Muscle of leg (tissue), 11 donors: ENCODE measurements around the gene PSMB5. TPM values are rescaled to one million over a fixed set of nuclear protein-coding genes. Genes with fewer than 3 reads are reported as not detected.

Source experiments
- DNase-seq: peaks from one replicate; pipeline ENCODE4 v3.0.0; 2013
- H3K27ac ChIP-seq: one replicate; pipeline ENCODE4 v1.5.1; 2013; ENCODE audit warnings: mild to moderate bottlenecking, low read length, control low read depth
- H3K27me3 ChIP-seq: one replicate; pipeline ENCODE4 v1.6.1; 2013; ENCODE audit warnings: low read length; ENCODE audit not compliant: control insufficient read depth, insufficient read depth
- H3K36me3 ChIP-seq: one replicate; pipeline ENCODE4 v1.6.1; 2013; ENCODE audit warnings: low read length; ENCODE audit not compliant: control insufficient read depth, insufficient read depth
- H3K4me1 ChIP-seq: one replicate; pipeline ENCODE4 v1.6.1; 2013; ENCODE audit warnings: low read length; ENCODE audit not compliant: control insufficient read depth, insufficient read depth
- H3K4me3 ChIP-seq: one replicate; pipeline ENCODE4 v1.5.1; 2013; ENCODE audit warnings: low read length, control low read depth
- H3K9me3 ChIP-seq: replicated peaks from 2 replicates; pipeline ENCODE4 v1.6.1; 2013; ENCODE audit warnings: low read depth, low read length; ENCODE audit not compliant: control insufficient read depth
- WGBS: methylation state at CpG from one replicate; pipeline ENCODE4 v1.1.5; 2013; ENCODE audit warnings: missing lambda C conversion rate; ENCODE audit not compliant: insufficient coverage; 5-methylcytosine and 5-hydroxymethylcytosine counted together
- polyA plus RNA-seq, 8 donors: library from polyadenylated mRNA; unstranded; fragments of 120-200 nt; gene quantifications; one replicate each; pipeline versions ENCODE4 v1.2.1 to v1.2.3, GENCODE V29; 2013; ENCODE audit warnings: inconsistent platforms in 1 of 8, low replicate concordance in 1 of 8; ENCODE audit not compliant: insufficient read length in 8 of 8, insufficient read depth in 1 of 8
- total RNA-seq: library from RNA; stranded (reverse); fragments of 120-200 nt; gene quantifications from one replicate; pipeline ENCODE4 v1.2.4, GENCODE V29; 2013

PSMB5 gene
- total and polyA plus RNA-seq, 9 donors: 154 to 278 (median 249) TPM

- H3K27me3 ChIP-seq: no peaks in the 10 kb centered on the region
- H3K9me3 ChIP-seq: no peaks in the 10 kb centered on the region
- DNase-seq: peak; percentile 96
- peak overlapping the region; percentile 90 for H3K27ac ChIP-seq
- H3K36me3 ChIP-seq: peaks cover 57% of the 10 kb centered on the region
- H3K4me3 ChIP-seq: peak overlapping the region; percentile 74
- WGBS: 1% methylated on average over 10 of the region's 14 CpGs
- peaks cover 26% of the 10 kb centered on the region for H3K4me1 ChIP-seq
Observed at GRCh38 chr14:23071244-23071920, 36.7 kb upstream of the PSMB5 start.

DNA sequence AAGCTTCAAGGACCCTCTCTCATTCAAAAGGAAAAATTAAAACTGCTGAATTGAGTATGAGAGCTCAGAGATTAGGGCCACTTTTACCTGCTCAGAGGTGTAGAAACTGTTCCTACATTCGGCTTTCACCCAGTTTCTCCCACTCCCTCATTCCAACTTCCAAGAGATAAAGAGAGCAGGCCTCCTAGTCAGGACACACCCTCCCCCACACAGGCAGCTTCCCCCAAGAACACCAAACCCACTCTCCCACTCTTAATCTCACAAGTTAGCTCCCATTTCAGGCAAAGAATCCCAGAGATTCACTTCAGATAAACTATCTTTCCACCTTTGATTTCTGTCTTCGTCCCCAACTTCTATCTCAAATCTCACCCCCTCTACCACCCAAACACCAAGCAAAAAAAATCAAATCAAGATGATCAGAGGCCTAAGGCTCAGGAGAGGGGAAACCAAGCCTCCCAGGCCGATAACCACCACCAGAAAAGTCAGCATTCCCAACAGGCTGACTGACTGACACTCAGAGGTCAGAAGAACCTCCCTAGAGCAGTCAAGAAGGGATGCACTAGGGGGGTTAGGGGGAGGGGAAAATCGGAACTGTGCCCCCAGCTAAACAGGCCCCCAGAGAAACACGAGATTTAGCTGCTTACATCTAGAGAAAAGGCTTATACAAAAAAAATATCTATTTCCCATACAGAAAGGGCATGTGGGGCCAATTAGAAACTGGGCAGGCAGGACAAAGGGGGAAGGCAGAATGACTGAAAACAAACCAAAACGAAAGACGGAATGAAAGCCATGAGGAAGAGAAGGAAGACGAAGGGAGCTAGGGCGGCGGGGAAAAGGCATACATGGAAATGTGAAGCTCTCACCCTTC is 35.8 kb upstream of the PSMB5 start:
- Histone ChIP-seq H3K27me3 (no peaks in the 10 kb centered on the region), H3K27ac (peak overlapping the region; percentile 90), H3K9me3 (no peaks in the 10 kb centered on the region), H3K4me3 (peak overlapping the region; percentile 74), H3K36me3 (peaks cover 58% of the 10 kb centered on the region), H3K4me1 (peaks cover 26% of the 10 kb centered on the region)
- 15% methylated on average over 4 of the region's 10 CpGs for WGBS
- no peak for DNase-seq

- Histone ChIP-seq H3K27me3 (no peaks in the 10 kb centered on the region), H3K4me1 (peaks cover 26% of the 10 kb centered on the region), H3K9me3 (no peaks in the 10 kb centered on the region), H3K4me3 (no peak overlapping the region), H3K36me3 (peaks cover 60% of the 10 kb centered on the region), H3K27ac (peak overlapping the region; percentile 6)
- WGBS: 90% methylated on average over 2 of the region's 4 CpGs
- no peak for DNase-seq
Observed at GRCh38 chr14:23069413-23069806, 34.7 kb upstream of the PSMB5 start.

GRCh38 chr14:23068789-23069412 is 34.2 kb upstream of the PSMB5 start:
- H3K4me1 ChIP-seq: peaks cover 26% of the 10 kb centered on the region
- no peak overlapping the region for H3K4me3 ChIP-seq

DNA sequence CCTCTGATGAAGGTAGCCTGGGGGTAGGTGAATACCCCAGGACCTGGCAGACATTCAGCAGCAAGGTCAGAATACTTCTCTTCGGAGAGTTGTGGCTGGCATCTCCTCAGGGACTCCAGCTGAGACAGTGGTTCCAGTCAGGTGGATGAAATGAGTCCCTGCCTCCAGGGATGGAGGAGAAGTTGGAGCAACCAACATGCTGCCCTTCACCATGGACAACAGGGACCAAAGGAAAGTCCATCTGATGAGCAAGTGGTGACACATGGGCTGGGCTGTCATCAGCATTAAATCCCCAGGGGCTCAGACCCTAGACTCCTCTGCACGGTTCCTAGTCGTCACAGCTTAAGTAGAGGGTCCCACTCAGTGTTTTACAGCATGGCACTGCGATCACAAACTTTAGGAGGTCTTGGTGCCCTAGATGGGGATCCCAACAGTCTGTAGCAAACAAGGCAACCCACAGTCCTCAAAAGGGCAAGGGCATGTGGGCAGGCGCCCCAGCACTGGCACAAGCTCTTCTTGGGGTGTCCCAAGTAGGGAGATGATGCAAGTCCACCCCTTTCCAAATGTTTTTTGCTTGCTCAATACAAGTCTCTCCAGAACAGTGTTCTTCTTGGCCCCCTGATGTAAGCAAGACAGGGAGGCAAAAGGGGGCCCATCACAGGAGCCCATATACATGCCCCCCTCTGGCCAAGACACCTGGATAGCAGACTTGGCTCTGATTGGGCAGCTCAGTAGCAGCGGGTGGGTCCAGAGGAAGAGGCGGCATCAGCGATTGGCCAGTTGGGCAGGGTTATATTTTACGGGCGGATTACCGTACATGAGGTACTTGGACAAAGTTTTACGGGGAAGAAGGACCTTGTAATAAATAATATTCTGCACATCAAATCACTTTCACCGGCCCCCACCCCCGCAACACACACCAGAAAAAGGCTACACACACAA is 33.4 kb upstream of the PSMB5 start:
- Histone ChIP-seq H3K4me3 (no peak overlapping the region), H3K27ac (no peak overlapping the region), H3K9me3 (no peaks in the 10 kb centered on the region), H3K4me1 (peaks cover 26% of the 10 kb centered on the region), H3K36me3 (peaks cover 68% of the 10 kb centered on the region), H3K27me3 (no peaks in the 10 kb centered on the region)
- 83% methylated on average over 6 of the region's 14 CpGs for WGBS
- DNase-seq: no peak

More at GRCh38 chr14:23068789-23069412, 34.2 kb upstream of the PSMB5 start:
- peak overlapping the region; percentile 6 for H3K27ac ChIP-seq
- H3K36me3 ChIP-seq: peaks cover 62% of the 10 kb centered on the region
- H3K27me3 ChIP-seq: no peaks in the 10 kb centered on the region
- DNase-seq: peak; percentile 94
- H3K9me3 ChIP-seq: no peaks in the 10 kb centered on the region
- WGBS: 22% methylated on average over 6 of the region's 8 CpGs

DNA sequence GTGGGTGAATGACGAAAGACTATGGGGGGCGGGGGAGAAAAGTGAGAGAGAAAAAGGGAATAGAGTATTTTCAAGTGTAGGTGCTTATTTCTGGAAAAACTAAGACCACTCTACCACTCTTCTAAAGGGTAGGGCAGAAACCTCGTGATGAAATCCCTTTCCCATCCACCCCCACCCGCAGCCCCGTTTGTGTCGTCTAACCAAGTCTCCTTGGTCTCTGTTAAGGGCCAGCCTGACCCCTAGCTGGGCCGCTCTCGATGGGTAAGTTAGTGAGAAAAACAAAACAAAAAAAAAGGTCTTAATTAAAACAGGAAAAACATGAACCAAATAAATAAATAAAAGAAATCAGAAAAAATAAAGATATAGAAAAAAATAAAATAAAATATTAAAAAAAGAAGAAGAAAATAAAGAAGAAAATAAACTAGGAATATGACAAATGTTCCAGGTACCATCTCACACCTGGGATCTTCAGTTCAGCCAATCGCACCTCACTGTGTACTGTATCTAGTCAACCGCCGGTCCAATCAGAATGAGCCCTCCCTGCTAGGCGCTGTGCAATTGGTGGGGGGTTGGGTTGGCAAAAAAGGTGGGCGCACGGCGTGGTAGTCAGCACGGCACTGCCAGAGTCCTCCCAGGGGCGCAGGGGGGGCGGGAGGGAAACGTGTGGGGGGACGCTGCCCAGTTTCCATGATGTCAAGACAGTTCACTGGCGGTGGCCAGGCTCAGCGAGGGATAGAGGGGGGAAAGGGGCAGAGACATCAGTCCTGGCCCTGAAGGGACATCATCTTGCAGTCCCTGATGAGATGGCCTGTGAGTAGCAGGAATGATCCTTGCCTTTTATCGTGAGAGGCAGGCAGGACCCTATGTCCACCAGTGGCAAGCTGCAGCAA is 32.4 kb upstream of the PSMB5 start:
- Histone ChIP-seq H3K4me1 (peaks cover 26% of the 10 kb centered on the region), H3K27me3 (no peaks in the 10 kb centered on the region), H3K9me3 (no peaks in the 10 kb centered on the region), H3K27ac (no peak overlapping the region), H3K36me3 (peaks cover 69% of the 10 kb centered on the region), H3K4me3 (no peak overlapping the region)
- no peak for DNase-seq
- 86% methylated on average over 9 of the region's 23 CpGs for WGBS

DNA sequence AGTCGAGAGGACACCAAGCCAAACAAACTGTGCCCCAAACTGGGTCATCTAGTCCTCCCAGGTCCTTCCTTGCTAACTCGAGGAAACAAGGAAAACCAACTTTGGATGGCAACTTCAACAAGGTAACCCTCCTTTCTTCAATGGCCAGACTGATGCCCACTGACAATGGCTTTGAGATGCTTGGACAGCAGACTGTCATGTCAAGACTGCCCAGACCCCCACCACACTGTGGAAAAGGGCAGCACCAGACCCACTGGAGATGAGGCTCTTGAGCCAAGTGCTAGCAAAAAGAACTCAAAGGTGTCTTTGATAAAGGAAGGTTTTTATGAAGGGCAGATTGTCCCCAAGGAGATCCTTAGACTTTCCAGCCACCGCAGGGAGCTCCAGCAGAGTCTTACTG is 31.7 kb upstream of the PSMB5 start:
- no peak overlapping the region for H3K27ac ChIP-seq
- H3K4me3 ChIP-seq: no peak overlapping the region
- WGBS: 92% methylated on average over 2 of the region's 3 CpGs
- H3K4me1 ChIP-seq: peaks cover 21% of the 10 kb centered on the region
- H3K9me3 ChIP-seq: no peaks in the 10 kb centered on the region
- peaks cover 72% of the 10 kb centered on the region for H3K36me3 ChIP-seq
- DNase-seq: no peak
- H3K27me3 ChIP-seq: no peaks in the 10 kb centered on the region

- Histone ChIP-seq H3K27ac (no peak overlapping the region), H3K4me1 (peaks cover 6% of the 10 kb centered on the region), H3K36me3 (peaks cover 85% of the 10 kb centered on the region), H3K27me3 (no peaks in the 10 kb centered on the region), H3K9me3 (no peaks in the 10 kb centered on the region), H3K4me3 (no peak overlapping the region)
- 93% methylated on average over 5 of the region's 5 CpGs for WGBS
- DNase-seq: no peak
Observed at GRCh38 chr14:23063601-23064000, 28.9 kb upstream of the PSMB5 start.

DNA sequence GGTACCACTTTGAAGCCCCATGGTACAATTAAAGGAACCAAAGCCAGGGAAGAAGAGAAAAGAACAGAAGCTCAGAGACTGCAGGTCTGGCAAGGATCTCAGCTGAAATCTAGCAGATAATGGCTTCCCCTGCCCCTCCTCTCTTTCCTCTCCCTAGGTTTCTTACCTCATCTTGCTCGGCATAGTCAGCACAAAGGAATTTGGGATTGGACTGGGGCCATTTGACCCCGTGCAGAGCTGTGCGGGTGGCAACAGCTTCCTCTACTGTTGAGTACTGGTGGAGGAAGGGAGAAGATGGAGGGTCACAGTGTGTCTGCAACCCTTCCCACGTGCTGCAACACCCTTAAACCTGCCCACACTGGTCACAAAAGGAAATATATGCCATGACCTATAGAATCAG is 27.3 kb upstream of the PSMB5 start:
- DNase-seq: peak; percentile 56
- H3K27ac ChIP-seq: no peak overlapping the region
- H3K4me1 ChIP-seq: peaks cover 10% of the 10 kb centered on the region
- WGBS: no CpG with 5 or more reads among the region's 4 CpGs
- peaks cover 75% of the 10 kb centered on the region for H3K36me3 ChIP-seq
- H3K4me3 ChIP-seq: no peak overlapping the region
- no peaks in the 10 kb centered on the region for H3K9me3 ChIP-seq
- no peaks in the 10 kb centered on the region for H3K27me3 ChIP-seq
